IMR-90 (cell line): ENCODE data around the gene EREG. TPM values are rescaled to one million over a fixed set of nuclear protein-coding genes. Genes with fewer than 3 reads are reported as not detected.

ENCODE experiments used
- ATAC-seq: fragments of 200-7000 bp; cut with Tn5 transposase; 2 replicates; pipeline ENCODE4 v1.9.1; 2020; ENCODE audit warnings: low read depth, mild to moderate bottlenecking, moderate library complexity
- BruUV-seq: library from RNA; stranded (reverse); fragments of 400-500 nt; replicated peaks from 2 replicates; lab custom pipeline; 2021; lab: Mats Ljungman, UMichigan
- CTCF ChIA-PET: fragments of 300-600 bp; formaldehyde crosslinking; extraction: SDS; loops from one replicate; lab custom pipeline; 2021; ENCODE audit warnings: antibody characterized with exemption; lab: Yijun Ruan, JAX
- POLR2A ChIA-PET: fragments of 300-600 bp; sonication (Branson Sonifier 250); formaldehyde crosslinking; loops from one replicate; lab custom pipeline; 2022; ENCODE audit warnings: antibody characterized with exemption; ENCODE audit not compliant: unreplicated experiment; lab: Charles Lee
- DNase-seq: peaks from one replicate; pipeline ENCODE4 v3.0.0; 2013
- H2AFZ ChIP-seq: replicated peaks from 2 replicates; pipeline ENCODE3; 2013; ENCODE audit warnings: low read length, mild to moderate bottlenecking; ENCODE audit not compliant: poor library complexity
- H2AK5ac ChIP-seq: 2 replicates; pipeline ENCODE4 v1.6.1; 2013; ENCODE audit warnings: low read depth, low read length, inconsistent platforms
- H2AK9ac ChIP-seq: replicated peaks from 2 replicates; pipeline ENCODE3; 2013; ENCODE audit warnings: mild to moderate bottlenecking, low read depth, low read length, moderate library complexity; ENCODE audit not compliant: poor library complexity
- H2BK120ac ChIP-seq: 2 replicates; pipeline ENCODE4 v1.6.1; 2013; ENCODE audit warnings: low read depth, low read length, inconsistent platforms
- H2BK15ac ChIP-seq: 3 replicates; pipeline ENCODE4 v1.6.1; 2013; ENCODE audit warnings: low read depth, low read length, inconsistent platforms
- H2BK20ac ChIP-seq: 2 replicates; pipeline ENCODE4 v1.6.1; 2013; ENCODE audit warnings: low read depth, mild to moderate bottlenecking, inconsistent platforms, low read length, moderate library complexity
- H2BK5ac ChIP-seq: 2 replicates; pipeline ENCODE4 v1.6.1; 2013; ENCODE audit warnings: mild to moderate bottlenecking, low read depth, low read length, inconsistent platforms; ENCODE audit not compliant: poor library complexity, severe bottlenecking
- H3K14ac ChIP-seq: replicated peaks from 2 replicates; pipeline ENCODE4 v1.6.1; 2013; ENCODE audit warnings: low read depth, low read length, inconsistent platforms
- H3K18ac ChIP-seq: 2 replicates; pipeline ENCODE4 v1.6.1; 2013; ENCODE audit warnings: low read depth, low read length, control low read depth
- H3K23ac ChIP-seq: 2 replicates; pipeline ENCODE4 v1.6.1; 2013; ENCODE audit warnings: low read depth, low read length, inconsistent platforms
- H3K27ac ChIP-seq: 2 replicates; pipeline ENCODE4 v1.5.1; 2013; ENCODE audit warnings: mild to moderate bottlenecking, control low read depth, low read length; ENCODE audit not compliant: insufficient read depth
- H3K27me3 ChIP-seq: 2 replicates; pipeline ENCODE4 v1.6.1; 2013; ENCODE audit warnings: low read length; ENCODE audit not compliant: control insufficient read depth, insufficient read depth
- H3K36me3 ChIP-seq: 2 replicates; pipeline ENCODE4 v1.6.1; 2013; ENCODE audit warnings: low read length, mixed read lengths; ENCODE audit not compliant: control insufficient read depth, insufficient read depth
- H3K4ac ChIP-seq: 2 replicates; pipeline ENCODE4 v1.6.1; 2013; ENCODE audit warnings: low read depth, low read length, inconsistent platforms
- H3K4me1 ChIP-seq: 2 replicates; pipeline ENCODE4 v1.6.1; 2013; ENCODE audit warnings: low read length, mixed read lengths; ENCODE audit not compliant: control insufficient read depth, insufficient read depth
- H3K4me2 ChIP-seq: 2 replicates; pipeline ENCODE4 v1.6.1; 2013; ENCODE audit warnings: low read depth, mild to moderate bottlenecking, control low read depth, low read length, moderate library complexity
- H3K4me3 ChIP-seq: 2 replicates; pipeline ENCODE4 v1.5.1; 2013; ENCODE audit warnings: low read depth, mild to moderate bottlenecking, control low read depth, low read length, moderate library complexity; ENCODE audit not compliant: insufficient read depth
- H3K56ac ChIP-seq: 2 replicates; pipeline ENCODE4 v1.6.1; 2013; ENCODE audit warnings: low read length, inconsistent platforms; ENCODE audit not compliant: insufficient read depth; ENCODE audit errors: extremely low read depth
- H3K79me1 ChIP-seq, 2 experiments: 2 replicates each; pipeline ENCODE4 v1.6.1; 2013; ENCODE audit warnings: low read length in 2 of 2, inconsistent platforms in 1 of 2, low read depth in 1 of 2
- H3K9ac ChIP-seq: 2 replicates; pipeline ENCODE4 v1.6.1; 2013; ENCODE audit warnings: low read depth, low read length, control low read depth
- H3K9me1 ChIP-seq: 2 replicates; pipeline ENCODE4 v1.6.1; 2013; ENCODE audit warnings: low read length, inconsistent platforms; ENCODE audit not compliant: insufficient read depth
- H3K9me3 ChIP-seq: 2 replicates; pipeline ENCODE4 v1.6.1; 2013; ENCODE audit warnings: low read length; ENCODE audit not compliant: control insufficient read depth, insufficient read depth
- H4K20me1 ChIP-seq: 2 replicates; pipeline ENCODE4 v1.6.1; 2013; ENCODE audit warnings: low read length, inconsistent platforms; ENCODE audit not compliant: insufficient read depth
- H4K5ac ChIP-seq: 2 replicates; pipeline ENCODE4 v1.6.1; 2013; ENCODE audit warnings: mild to moderate bottlenecking, low read depth, low read length, control low read depth
- H4K8ac ChIP-seq, 2 experiments: 2 replicates each; pipeline ENCODE4 v1.6.1; 2013; ENCODE audit warnings: low read depth in 2 of 2, low read length in 2 of 2, control low read depth in 1 of 2, inconsistent platforms in 1 of 2
- H4K91ac ChIP-seq: 2 replicates; pipeline ENCODE4 v1.6.1; 2013; ENCODE audit warnings: low read depth, low read length, inconsistent platforms; ENCODE audit not compliant: insufficient read depth
- CEBPB ChIP-seq: IDR thresholded peaks from 2 replicates; pipeline ENCODE4 v1.6.1; 2012; ENCODE audit warnings: low read depth, low read length, improper control_type of control experiment
- CHD1 ChIP-seq: IDR thresholded peaks from 2 replicates; pipeline ENCODE4 v1.6.1; 2012; ENCODE audit warnings: low read depth, low read length, improper control_type of control experiment
- WGBS, 2 experiments: methylation state at CpG; one replicate each; pipeline versions ENCODE4 v1.1.5 to v1.1.7; 2013; ENCODE audit warnings: missing lambda C conversion rate in 2 of 2; ENCODE audit not compliant: insufficient read length in 1 of 2; ENCODE audit errors: extremely low coverage in 2 of 2; 5-methylcytosine and 5-hydroxymethylcytosine counted together
- dilution Hi-C: fragments of 300-500 bp; cut with HindIII; formaldehyde crosslinking; loops from one replicate; pipeline ENCODE4 v1.14.3; 2018; ENCODE audit warnings: low sequenced_read_pairs; ENCODE audit not compliant: unreplicated experiment
- in situ Hi-C: fragments of 300-500 bp; cut with MboI; formaldehyde crosslinking; loops from 3 replicates; pipeline ENCODE4 v1.14.3; 2019; ENCODE audit warnings: low sequenced_read_pairs, inconsistent platforms, mixed read lengths
- intact Hi-C: fragments of 100-400 bp; cut with micrococcal nuclease; formaldehyde crosslinking; loops from 2 replicates; pipeline ENCODE4 v1.10.0; 2022
- polyA plus RNA-seq, 3 experiments: library from polyadenylated mRNA; depleted of rRNA; stranded (reverse); fragments of >200 nt; gene quantifications; 2 replicates each; pipeline ENCODE4 v1.2.3, GENCODE V29; 2012; ENCODE audit warnings: low replicate concordance in 1 of 3
- total RNA-seq: library from RNA; depleted of rRNA; stranded (reverse); fragments of >200 nt; gene quantifications from 2 replicates; pipeline ENCODE4 v1.2.3, GENCODE V29; 2012

Gene EREG
- total and polyA plus RNA-seq, 2 of the 4 experiments (the other 2 are of a cell fraction) = 0.26 to 0.36 TPM

DNA sequence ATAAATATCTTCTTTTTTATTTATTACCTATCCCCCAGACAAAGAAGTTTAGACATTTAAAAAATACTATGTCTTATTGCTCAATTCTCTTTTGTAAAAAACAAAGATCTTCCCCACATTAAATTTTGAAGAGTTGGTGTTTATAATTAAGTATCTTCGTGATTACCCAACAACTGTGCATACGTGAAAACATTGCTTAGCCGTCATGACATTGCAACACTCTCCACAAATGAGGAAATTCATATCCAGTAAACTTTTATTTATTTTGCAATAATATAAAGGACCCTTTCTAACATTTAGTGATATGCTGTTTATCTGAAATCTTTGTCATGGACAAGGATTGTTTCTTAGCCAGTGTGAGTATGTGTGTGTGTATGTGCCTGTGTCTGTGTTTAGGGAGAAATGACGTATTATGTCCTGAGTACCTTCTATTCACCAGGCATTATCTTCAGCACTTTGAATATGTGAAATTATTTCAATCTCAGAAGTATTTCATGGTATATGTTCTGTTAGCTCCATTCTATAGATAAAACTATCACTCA lies 26.1 kb upstream of the EREG start:
- H2AK5ac ChIP-seq = no peak overlapping the region
- H2AFZ ChIP-seq = no peak overlapping the region
- ChIA-PET POLR2A (no interaction called here), CTCF (interaction anchor here (0.6 to 1.6 kb wide), 3 partner anchors 14 to 337 kb away, joined by 3 to 4 read pairs (median 3); no protein-coding TSS in a partner anchor)
- TF ChIP-seq CEBPB = peak; percentile 49; the same call in 1 of the 2 replicates
- no peak for TF ChIP-seq CHD1
- H2BK20ac ChIP-seq = no peak overlapping the region
- peaks cover under 1% of the 10 kb centered on the region; the same call in 1 of the 2 replicates for H3K9me3 ChIP-seq
- H3K9me1 ChIP-seq = no peaks in the 10 kb centered on the region; the same call in 1 of the 2 replicates
- BruUV-seq = no TSS peak
- H2BK15ac ChIP-seq = no peak overlapping the region
- WGBS, 2 experiments = no CpG with 5 or more reads among the region's 4 CpGs
- H4K8ac ChIP-seq = no peak overlapping the region
- no peaks in the 10 kb centered on the region for H3K36me3 ChIP-seq
- no peak overlapping the region for H3K4me3 ChIP-seq
- no peak overlapping the region for H2AK9ac ChIP-seq
- no peaks in the 10 kb centered on the region for H3K4me1 ChIP-seq
- H3K23ac ChIP-seq = no peak overlapping the region
- intact Hi-C loops (no loop called here), dilution Hi-C loops (no loop called here), in situ Hi-C loops (loop anchor here (10.0 to 25.0 kb wide), 2 partner anchors 476 to 1148 kb away; no protein-coding TSS in a partner anchor)
- no peak overlapping the region for H4K91ac ChIP-seq
- H2BK120ac ChIP-seq = no peak overlapping the region
- H2BK5ac ChIP-seq = no peak overlapping the region
- ATAC-seq (no peak), DNase-seq (peak; percentile 12)
- no peak overlapping the region for H3K18ac ChIP-seq
- no peak overlapping the region for H3K4ac ChIP-seq
- no peaks in the 10 kb centered on the region for H4K20me1 ChIP-seq
- no peak overlapping the region for H3K14ac ChIP-seq
- no peaks in the 10 kb centered on the region for H3K79me1 ChIP-seq
- H3K4me2 ChIP-seq = no peak overlapping the region
- H3K9ac ChIP-seq = no peak overlapping the region
- H3K27me3 ChIP-seq = no peaks in the 10 kb centered on the region
- no peak overlapping the region for H3K27ac ChIP-seq
- H4K5ac ChIP-seq = no peak overlapping the region
- H3K56ac ChIP-seq = no peak overlapping the region
